Heart left ventricle (tissue), 13 donors: Measurements from ENCODE around the gene SLC5A9.

Experiments used
- CTCF ChIP-seq, 12 donors: fragments of 200-600 bp; sonication (generic) in 4 of 12; IDR thresholded peaks; one replicate each; pipeline versions ENCODE4 v1.5.0 to v1.8.0; 2018 to 2022; ENCODE audit warnings: antibody characterized with exemption in 12 of 12, mild to moderate bottlenecking in 5 of 12
- POLR2A ChIP-seq, 2 donors: fragments of 450-650 bp; IDR thresholded peaks; one replicate each; pipeline ENCODE4 v1.6.1; 2017; ENCODE audit warnings: antibody characterized with exemption in 2 of 2, mild to moderate bottlenecking in 2 of 2, moderate library complexity in 2 of 2
- donor health status: ischemic (EF 13 %, LVEDD 7.1; RV severe dilation, severe dysfunction).
- donor health status: DM: no; HTN: yes; CAD: no.
- donor health status: DM: no; HTN: no; CAD: no.
- donor health status: ischemic (EF 25% LVEDD 6.9; RV normal size, moderate dysfunction).
- donor health status: ischemic (EF 25% LVEDD 5.7; RV mildly dilated, moderate dysfunction).
- donor health status: ischemic (EF 35%, LVEDD 5.7; RV mildly dilated, moderate dysfunction).
- donor health status: nonischemic (EF 11% LVEDD 7.7; RV severe dilation, severe dysfunction).
- donor health status: DM: yes; HTN: yes; CAD: no.
- donor health status: PGD.
- donor health status: ischemic (EF 29% LVEDD 5.4; RV normal size, mild dysfunction).
- donor health status: nonischemic (EF 23%, LVEDD 6.1; RV moderate dilation, normal function).

DNA sequence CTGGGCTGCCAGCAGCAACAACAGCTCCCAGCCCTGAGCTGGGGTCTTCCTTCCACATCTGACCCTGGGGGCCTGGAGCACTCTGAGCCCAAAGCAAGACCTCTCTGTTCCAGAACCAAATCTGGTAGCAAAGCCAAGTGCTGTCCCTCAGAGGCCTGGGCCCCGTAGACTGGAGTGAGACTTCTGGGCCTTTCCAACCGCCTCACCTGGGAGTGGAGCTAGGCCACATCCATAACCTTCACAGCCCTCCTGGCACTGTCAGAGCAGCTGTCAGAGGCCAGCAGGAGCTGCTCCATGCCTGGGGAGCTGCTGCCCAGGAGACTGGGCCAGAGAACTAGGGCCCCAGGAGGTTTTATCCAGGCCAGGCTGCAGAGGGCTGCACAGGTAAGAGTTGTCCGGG lies 15.4 kb upstream of the SLC5A9 start:
- no peak for TF ChIP-seq CTCF (IDR thresholded peaks at IDR 0.05)
- no peak for TF ChIP-seq POLR2A (IDR thresholded peaks at IDR 0.05)
